ENCODE data around the gene CWC22.
"Not testable (repeated sequence)": the region's sequence is repeated elsewhere in the genome, so short reads cannot be mapped to it uniquely, and the experiment has no call there.

Gene CWC22

GRCh38 chr2:179950391-179950790, 56.7 kb downstream of the CWC22 start:
- DNase-seq (ENCODE audit: low read depth): no peak

GRCh38 chr2:179949438-179949837, 57.7 kb downstream of the CWC22 start:
- DNase-seq (ENCODE audit: low read depth): no peak

- DNase-seq (ENCODE audit: low read depth): no peak
Observed at GRCh38 chr2:179948058-179948457, 59.0 kb downstream of the CWC22 start.

GRCh38 chr2:179946810-179947615, 60.1 kb downstream of the CWC22 start:
- no peak for DNase-seq (ENCODE audit: low read depth)

- no peak for DNase-seq (ENCODE audit: low read depth)
Observed at GRCh38 chr2:179946346-179946745, 60.8 kb downstream of the CWC22 start.

DNA sequence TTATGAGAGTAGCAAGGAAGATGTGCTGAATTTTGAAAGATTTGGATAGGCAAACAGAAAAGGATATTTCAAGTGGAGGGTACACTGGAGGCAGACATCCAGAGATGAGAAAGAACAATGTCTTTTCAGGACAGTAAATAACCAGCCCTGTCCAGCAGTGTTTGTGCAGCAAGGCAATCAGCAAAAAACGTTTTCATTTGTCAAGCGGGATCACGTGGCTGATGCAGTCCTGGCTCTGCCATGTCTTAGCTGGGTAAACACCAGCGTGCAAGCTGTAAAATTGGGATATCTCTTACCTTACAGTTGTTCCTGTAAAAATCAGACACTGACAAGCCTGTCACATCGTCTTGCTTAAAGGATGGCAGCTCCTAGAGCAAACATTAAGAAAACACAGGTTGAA, 67.8 kb downstream of the CWC22 start:
- no peak for DNase-seq (ENCODE audit: low read depth)

DNA sequence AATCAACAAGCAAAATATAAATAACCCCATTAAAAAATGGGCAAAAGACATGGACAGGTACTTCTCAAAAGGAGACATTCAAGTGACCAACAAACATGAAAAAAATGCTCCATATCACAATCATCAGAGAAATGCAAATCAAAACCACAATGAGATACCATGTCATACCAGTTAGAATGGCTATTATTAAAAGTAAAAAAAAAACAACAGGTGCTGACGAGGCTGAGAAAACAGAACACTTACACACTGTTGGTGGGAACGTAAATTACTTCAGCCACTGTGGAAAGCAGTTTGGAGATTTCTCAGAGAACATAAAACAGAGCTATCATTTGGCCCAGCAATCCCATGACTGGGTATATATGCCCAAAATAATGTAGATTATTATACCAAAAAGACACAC, 69.1 kb downstream of the CWC22 start:
- DNase-seq (ENCODE audit: low read depth): no peak

- no peak for DNase-seq (ENCODE audit: low read depth)
Observed at GRCh38 chr2:179936654-179937053, 70.4 kb downstream of the CWC22 start.

DNA sequence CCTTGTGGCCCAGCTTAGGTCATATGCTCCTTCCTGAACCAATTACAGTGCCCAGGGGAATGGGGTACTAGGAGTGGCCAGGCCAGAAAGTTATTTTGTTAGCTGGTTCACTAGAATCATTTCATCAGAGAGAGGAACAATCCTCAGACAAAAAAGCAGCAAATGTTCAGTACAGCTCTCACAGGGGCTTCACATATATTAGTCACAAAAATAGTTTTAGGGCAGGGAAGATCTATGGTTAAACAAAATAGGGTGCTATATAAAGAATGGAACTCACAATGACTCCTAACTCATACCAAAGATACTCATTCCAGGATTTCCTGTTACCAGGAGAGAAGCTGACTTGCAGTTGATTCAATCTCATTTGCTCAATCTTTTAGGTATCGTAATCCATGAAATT, 71.0 kb downstream of the CWC22 start:
- DNase-seq (ENCODE audit: low read depth): no peak

GRCh38 chr2:179932786-179933185, 74.3 kb downstream of the CWC22 start:
- no peak for DNase-seq (ENCODE audit: low read depth)

DNA sequence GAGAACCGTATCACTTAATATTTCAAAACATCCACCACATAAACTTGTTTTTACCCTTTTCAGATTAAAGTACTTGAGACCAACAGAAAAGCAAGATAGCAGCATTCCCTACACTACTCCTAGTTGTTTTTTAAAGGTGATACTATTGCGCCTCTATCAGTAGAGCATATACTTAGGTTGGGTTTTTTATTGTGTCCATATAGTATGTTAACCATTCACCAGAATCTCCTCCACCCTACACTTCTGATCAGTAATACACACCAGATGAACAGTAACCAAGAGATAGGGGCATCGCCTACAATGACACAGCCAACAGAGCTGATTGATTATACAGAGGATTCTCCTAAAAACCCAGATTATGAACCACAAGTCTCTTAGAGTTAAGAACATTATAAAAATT, 75.6 kb downstream of the CWC22 start:
- no peak for DNase-seq (ENCODE audit: low read depth)

DNA sequence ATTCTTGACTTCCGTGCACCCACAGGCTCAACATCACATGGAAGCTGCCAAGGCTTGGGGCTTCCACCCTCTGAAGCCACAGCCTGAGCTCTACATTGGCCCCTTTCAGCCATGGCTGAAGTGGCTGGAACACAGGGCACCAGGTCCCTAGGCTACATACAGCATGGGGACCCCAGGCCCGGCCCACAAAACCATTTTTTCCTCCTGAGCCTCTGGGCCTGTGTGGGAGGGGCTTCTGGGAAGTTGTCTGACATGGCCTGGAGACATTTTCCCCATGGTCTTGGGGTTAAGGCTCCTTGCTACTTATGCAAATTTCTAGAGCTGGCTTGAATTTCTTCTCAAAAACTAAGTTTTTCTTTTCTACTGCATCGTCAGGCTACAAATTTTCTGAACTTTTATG, 77.1 kb downstream of the CWC22 start:
- not testable (repeated sequence) for DNase-seq (ENCODE audit: low read depth)

- no peak for DNase-seq (ENCODE audit: low read depth)
Observed at GRCh38 chr2:179927041-179927440, 80.1 kb downstream of the CWC22 start.

DNA sequence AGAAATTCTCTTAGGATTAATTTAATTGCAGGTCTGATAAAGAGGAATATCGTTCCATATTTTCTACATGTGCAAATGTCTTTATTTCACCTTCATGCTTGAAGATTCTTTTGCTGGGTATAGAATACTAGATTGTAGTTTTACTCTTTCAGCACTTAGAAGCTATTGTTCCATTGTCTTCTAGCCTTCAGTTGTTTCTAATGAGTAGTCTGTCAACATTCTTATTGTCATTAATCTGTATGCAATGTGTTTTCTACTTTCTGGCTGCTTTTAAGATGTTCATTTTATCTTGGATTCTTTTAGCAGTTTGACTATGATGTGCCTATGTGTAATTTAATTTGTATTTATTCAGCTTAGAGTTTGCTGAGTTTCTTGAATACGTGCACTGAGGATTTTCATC, 81.4 kb downstream of the CWC22 start:
- DNase-seq (ENCODE audit: low read depth): no peak

DNA sequence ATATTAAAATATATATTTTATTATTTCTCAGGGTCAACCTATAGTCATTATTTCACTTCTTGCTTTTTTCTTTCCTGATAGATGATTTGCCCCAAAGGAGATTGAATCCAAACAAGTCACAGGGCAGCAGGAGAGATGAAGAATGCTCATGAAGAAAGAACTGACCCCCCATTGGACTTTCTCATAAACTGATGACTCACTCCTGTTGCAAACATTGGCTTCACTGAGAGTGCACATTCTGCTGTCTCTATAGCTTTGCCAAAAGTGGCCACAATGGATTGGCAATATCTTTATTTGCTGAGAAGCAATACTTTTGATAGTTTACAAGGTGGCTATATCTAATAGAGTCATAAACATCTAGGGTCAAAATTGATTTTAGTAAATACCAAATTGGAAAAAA, 89.8 kb downstream of the CWC22 start:
- DNase-seq (ENCODE audit: low read depth): no peak

DNA sequence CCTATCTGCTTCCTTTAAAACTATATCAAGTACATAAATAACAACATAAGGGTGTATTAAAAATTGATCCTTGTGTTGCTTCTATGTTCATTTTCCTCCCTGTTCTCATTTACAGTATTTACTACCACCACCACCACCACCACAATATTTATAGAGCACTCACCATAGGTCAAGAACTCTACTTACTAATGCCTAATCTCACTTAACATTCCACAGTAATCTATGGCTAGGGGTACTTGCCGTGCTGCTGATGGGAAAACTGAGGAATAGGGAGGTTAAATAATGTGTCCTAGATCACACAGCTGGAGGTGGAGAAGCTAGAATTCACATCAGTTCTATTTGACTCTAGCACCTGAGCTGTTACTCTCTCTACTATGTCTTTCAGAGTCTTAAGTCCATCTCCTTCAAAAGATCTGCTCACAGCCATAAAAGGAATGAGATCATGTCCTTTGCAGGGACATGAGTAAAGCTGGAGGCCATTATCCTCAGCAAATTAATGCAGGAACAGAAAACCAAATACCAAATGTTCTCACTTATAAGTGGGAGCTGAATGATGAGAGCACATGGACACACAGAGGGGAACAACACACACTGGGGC, 91.6 kb downstream of the CWC22 start:
- no peak for DNase-seq (ENCODE audit: low read depth)

- DNase-seq (ENCODE audit: low read depth): no peak
Observed at GRCh38 chr2:179913809-179914208, 93.3 kb downstream of the CWC22 start.

GRCh38 chr2:179911569-179911968, 95.5 kb downstream of the CWC22 start:
- no peak for DNase-seq (ENCODE audit: low read depth)

GRCh38 chr2:179910735-179911113, 96.4 kb downstream of the CWC22 start:
- DNase-seq (ENCODE audit: low read depth): no peak

DNA sequence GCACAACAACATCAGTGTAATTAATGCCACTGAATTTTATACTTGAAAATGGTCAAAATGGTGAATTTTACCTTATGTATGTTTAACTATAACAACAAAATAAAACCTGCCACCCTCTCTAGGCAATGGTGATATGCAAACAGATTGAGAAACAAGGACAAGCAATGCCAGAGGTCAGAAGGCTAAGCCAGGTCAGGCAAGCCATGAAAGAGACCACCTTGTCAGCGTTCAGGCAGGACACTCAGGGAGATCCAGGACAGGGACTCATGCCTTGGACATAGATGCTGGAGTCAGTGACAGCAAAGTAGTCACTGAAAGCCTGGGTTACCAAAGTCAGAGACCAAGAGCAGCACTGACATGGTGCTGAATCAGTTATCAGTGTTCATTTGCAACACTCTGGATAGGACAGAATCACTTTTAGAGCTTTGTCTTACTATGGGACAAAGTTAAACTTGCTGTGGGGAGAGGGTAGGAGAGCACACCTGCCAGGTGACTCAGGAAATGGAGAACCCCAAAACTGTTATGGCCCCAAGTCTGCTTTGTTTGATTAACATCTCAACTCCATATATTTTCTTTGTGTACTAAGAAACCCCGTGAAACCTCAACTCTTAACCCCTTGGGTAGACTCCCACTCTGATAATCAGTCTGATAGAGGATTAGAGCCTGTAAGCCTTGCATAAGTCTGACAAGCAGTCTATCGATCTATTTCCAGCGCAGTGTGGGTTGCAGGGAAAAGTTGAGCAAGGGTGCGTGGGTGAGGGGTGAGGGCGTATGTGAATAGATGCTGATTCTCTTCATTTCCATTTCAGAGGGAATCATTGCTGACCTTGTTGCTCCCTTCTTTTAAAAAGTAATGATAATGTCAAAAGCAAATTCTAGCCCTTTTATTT, 97.0 kb downstream of the CWC22 start:
- no peak for DNase-seq (ENCODE audit: low read depth)

- no peak for DNase-seq (ENCODE audit: low read depth)
Observed at GRCh38 chr2:179900655-179901054, 106.4 kb downstream of the CWC22 start.

- no peak for DNase-seq (ENCODE audit: low read depth)
Observed at GRCh38 chr2:179899666-179900065, 107.4 kb downstream of the CWC22 start.

- no peak for DNase-seq (ENCODE audit: low read depth)
Observed at GRCh38 chr2:179898873-179899272, 108.2 kb downstream of the CWC22 start.
